Measurements from ENCODE around the gene MARVELD2.

Gene MARVELD2

DNA sequence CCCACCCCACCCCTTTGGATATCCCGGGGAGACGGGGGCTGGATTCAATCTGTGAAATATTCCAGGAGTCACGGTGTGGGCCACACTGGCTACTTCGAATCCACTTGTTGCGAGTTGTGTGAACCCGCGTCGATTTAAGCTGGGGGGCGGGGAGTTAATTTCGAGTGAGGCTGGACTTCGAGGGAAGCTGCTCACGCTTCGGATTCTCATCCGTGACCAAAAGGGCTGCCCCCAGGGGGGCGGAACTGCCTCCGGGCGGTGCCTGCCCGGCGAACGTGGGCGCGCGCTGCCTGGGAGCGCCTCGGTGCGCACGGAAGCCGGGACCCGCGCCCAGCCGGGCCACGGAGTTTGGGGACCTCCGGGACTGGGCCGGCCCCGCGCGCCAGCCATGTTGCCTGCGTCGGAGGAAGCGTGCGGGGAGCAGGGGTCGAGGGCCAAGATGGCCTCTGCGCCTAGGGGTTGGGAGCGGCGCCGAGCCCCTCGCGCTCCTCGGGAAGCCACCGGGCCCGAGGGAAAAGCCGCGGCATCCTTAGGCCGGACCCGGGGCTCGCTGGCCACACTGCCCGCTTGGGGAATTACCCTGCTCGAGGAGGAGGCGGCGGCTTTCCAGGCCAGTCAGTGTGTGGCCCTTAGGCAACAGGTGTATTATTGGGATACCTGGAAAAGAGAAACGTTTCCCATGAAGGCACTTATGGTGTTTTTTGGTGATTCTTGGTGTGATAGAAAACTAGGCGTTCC, 78.6 kb downstream of the MARVELD2 start:
- DNase-seq, result no peak
